Activated CD4-positive, CD25-positive, alpha-beta regulatory T cell treated with anti-CD3 and anti-CD28 coated beads, Interleukin-2, amount 50 U/mL, for 72 hours (primary cell): ENCODE data around the gene NPTN.

Experiments used
- DNase-seq: peaks from one replicate; pipeline ENCODE4 v3.0.0; 2021

The NPTN gene

GRCh38 chr15:73631915-73632669 is 1.1 kb downstream of the NPTN start:
- no peak for DNase-seq

GRCh38 chr15:73630921-73631362 is 2.2 kb downstream of the NPTN start:
- DNase-seq = no peak

GRCh38 chr15:73629798-73630429 is 3.3 kb downstream of the NPTN start:
- DNase-seq = no peak

GRCh38 chr15:73628976-73629797 is 4.0 kb downstream of the NPTN start:
- DNase-seq = no peak

- no peak for DNase-seq
Measured at GRCh38 chr15:73628102-73628501, 5.1 kb downstream of the NPTN start.

- no peak for DNase-seq
Measured at GRCh38 chr15:73626072-73626471, 7.1 kb downstream of the NPTN start.

GRCh38 chr15:73624530-73624929 is 8.7 kb downstream of the NPTN start:
- DNase-seq = no peak

GRCh38 chr15:73621286-73621826 is 11.8 kb downstream of the NPTN start:
- DNase-seq = no peak

GRCh38 chr15:73620078-73620477 is 13.1 kb downstream of the NPTN start:
- no peak for DNase-seq

GRCh38 chr15:73617913-73618312 is 15.3 kb downstream of the NPTN start:
- no peak for DNase-seq

GRCh38 chr15:73617301-73617831 is 15.8 kb downstream of the NPTN start:
- DNase-seq = no peak

- no peak for DNase-seq
Measured at GRCh38 chr15:73608941-73609340, 24.2 kb downstream of the NPTN start.

- no peak for DNase-seq
Measured at GRCh38 chr15:73608475-73608874, 24.7 kb downstream of the NPTN start.

- no peak for DNase-seq
Measured at GRCh38 chr15:73607843-73608242, 25.3 kb downstream of the NPTN start.

- no peak for DNase-seq
Measured at GRCh38 chr15:73607405-73607804, 25.8 kb downstream of the NPTN start.

- DNase-seq = no peak
Measured at GRCh38 chr15:73605759-73606436, 27.3 kb downstream of the NPTN start.

GRCh38 chr15:73604477-73604876 is 28.7 kb downstream of the NPTN start:
- DNase-seq = no peak

- DNase-seq = no peak
Measured at GRCh38 chr15:73602992-73603391, 30.2 kb downstream of the NPTN start.

- DNase-seq = no peak
Measured at GRCh38 chr15:73602446-73602843, 30.7 kb downstream of the NPTN start.

GRCh38 chr15:73601451-73602445 is 31.4 kb downstream of the NPTN start:
- no peak for DNase-seq
